Measurements from ENCODE around the gene SEC16A.

Gene SEC16A

DNA sequence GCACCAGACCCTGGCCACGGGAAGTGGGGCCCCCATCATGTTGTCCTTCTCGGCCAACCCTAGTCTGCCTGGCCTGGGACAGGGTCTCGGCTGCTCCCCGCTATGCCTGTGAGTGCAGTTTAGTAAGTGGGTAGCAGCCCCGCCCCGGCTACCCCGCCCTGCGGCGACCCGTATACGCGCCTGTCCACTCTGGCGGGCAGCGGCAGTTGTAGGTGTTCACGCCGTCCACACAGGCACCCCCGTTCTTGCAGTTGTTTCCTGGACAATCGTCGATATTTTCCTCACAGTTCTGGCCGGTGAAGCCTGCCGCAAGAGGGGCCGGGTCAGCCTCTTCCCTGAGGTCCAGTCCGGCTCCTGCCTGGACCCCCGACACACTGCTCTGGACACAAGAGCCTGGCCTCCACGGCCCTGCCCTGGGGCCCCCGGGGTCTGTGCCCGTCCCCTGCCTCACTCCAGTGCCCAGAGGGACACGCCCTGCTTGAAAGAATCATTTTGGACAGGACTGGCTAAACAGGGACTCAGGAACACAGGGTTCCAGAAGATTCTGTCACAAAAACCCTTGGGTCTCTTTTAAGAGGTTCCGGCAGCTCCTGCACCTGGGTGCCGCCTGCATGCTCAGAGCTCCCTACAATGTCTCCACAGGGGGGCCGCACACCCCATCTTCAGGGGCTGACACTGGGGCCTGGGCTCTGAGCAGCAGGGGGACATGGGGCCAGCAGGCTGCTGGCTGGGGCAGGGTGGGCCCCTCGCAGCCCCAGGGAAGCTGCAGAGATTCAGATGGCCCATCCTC is 36.6 kb upstream of the SEC16A start:
- FAIRE-seq, result no peak

DNA sequence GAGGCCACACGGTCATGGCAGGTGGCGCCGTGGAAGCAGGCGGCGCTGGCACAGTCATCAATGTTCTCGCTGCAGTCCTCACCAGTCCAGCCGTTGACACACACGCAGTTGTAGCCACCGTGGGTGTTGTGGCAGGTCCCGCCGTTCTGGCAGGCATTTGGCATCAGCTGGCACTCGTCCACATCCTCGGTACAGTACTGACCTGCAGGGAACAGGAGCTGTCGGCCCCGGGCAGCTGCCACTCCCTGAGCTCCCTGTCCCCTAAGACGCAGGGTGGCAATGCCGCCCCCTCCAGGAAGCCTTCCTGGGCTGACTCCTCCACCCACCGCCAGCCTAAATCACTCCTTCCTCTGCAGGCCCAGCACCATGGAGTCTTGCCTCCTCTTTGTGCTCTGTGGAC is 35.8 kb upstream of the SEC16A start:
- no peak for FAIRE-seq

- FAIRE-seq, result no peak
Observed at GRCh38 chr9:136517950-136518349, 35.1 kb upstream of the SEC16A start.

DNA sequence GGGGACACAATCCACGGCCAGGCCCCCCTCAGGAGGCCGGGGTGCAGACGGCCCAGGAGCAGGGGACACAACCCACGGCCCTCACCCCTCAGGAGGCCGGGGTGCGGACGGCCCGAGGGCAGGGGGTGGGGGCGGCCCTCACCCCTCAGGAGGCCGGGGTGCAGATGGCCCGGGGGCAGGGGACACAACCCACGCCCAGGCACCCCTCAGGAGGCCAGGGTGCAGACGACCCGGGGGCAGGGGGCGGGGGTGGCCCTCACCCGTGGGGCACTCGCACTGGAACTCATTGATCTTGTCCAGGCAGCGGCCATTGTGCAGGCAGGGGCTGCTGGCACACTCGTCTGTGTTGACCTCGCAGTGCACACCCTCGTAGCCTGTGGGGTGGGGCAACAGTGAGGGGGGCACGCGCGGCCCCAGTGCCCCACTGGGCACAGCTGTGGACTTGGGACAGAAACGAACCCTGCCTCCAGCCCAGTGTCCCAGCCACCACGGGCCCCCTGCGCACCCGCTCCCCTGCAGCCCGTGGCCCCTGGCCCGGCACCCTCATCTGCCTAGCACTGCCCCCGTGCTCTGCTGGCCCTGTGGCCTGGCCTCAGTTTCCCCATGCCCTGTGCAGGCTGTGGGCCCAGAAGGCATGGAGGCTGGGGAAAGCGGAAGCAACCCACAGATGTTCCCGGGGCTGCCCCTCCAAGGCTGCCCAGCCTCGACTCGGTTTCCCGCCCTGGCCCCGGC is 34.3 kb upstream of the SEC16A start:
- no peak for FAIRE-seq

- FAIRE-seq, result no peak
Observed at GRCh38 chr9:136516191-136516654, 33.4 kb upstream of the SEC16A start.

DNA sequence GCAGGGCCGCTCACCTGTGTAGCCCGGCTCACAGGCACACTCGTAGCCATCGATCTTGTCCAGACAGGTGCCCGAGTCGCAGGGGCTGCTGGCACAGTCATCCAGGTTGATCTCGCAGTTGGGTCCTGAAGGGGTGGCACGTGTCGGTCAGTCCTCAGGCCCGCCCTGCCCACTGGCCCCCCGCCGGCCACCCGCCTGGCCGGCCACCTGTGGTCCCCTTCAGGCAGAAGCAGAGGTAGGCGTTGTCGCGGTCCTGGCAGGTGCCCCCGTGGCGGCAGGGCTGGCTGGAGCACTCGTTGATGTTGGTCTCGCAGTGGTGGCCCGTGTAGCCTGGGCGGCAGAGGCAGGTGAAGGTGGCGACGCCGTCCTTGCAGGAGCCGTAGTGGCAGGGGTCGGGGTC is 32.4 kb upstream of the SEC16A start:
- FAIRE-seq, result no peak

- no peak for FAIRE-seq
Observed at GRCh38 chr9:136514022-136514714, 31.3 kb upstream of the SEC16A start.

DNA sequence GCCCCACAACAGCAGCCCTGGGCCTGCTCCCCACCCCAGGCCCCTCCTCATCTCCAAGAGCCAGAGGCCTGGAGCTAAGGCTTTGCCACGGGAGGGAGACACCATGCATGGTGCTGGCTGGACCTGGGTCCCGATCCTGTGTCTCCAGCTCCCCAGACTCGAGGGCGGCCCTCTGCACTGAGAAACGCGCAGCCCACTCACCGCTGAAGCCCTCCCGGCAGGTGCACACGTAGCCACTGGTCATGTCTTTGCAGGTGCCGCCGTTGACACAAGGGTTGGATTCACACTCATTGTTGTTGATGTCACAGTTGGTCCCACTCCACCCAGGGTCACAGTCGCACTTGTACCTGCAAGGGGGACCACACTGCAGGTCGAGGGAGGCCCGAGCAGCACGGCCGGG is 30.4 kb upstream of the SEC16A start:
- no peak for FAIRE-seq

DNA sequence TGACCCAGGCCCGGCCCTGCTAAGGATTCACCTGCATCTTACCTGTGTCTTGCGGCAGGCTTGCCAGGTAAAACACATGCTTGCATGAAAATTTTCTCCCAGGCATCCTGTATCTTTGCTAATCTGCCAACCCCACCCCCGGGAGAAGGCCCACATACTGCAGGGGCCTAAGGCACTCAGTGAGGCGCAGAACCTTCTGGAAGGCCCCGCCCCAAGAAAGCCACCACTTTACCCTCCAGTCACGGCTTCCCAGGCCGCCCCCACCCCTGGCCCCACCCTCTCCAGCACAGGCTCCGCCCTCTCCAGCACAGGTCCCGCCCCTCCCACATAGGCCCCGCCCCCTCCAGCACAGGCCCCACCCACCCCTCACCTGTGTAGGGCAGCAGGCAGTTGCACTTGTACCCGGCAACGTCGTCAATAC is 29.8 kb upstream of the SEC16A start:
- FAIRE-seq, result no peak

DNA sequence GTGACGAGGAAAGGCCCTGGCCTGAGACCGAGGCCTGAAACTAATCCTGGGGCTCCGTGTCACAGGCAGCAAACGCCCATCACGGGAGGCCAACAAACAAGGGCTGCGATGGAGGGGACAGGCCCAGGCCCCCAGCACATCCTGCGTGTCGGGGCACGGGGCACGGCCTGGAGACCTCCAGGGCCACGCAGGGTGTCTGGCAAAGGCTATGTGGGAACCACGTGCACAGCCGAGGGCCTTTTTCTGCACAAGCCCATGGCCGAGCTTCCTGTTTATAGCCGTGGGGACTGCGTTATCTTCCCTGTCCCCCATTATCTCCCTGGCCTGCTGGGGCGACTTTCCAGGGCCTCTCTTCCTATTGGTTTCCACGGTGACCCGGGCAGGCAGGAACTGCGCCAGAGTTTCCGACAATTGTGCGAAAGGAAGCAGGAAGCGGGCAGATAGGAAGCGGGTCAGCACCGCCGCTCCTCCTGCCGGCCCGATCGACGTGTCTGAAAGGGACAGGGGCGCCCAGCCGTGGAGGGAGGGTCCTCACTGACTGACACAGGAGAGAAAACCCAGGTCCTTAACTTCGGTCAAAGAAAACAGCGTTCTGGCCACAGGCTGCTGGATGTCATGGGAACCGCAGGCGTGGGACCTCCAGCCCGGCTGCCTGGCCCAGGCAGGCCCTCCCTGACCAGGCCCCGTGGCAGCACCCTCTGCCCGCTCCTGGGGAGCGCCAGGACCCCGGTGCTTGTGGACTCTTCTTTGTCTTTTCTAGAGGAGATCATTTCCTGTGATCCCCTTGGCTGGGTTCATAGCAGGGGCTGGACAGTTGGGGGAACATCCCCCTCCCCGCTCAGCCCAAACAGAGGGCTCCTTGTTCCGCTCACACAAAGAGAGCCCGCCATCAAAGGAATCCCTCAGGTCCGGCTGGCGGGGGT is 29.1 kb upstream of the SEC16A start:
- FAIRE-seq, result no peak

DNA sequence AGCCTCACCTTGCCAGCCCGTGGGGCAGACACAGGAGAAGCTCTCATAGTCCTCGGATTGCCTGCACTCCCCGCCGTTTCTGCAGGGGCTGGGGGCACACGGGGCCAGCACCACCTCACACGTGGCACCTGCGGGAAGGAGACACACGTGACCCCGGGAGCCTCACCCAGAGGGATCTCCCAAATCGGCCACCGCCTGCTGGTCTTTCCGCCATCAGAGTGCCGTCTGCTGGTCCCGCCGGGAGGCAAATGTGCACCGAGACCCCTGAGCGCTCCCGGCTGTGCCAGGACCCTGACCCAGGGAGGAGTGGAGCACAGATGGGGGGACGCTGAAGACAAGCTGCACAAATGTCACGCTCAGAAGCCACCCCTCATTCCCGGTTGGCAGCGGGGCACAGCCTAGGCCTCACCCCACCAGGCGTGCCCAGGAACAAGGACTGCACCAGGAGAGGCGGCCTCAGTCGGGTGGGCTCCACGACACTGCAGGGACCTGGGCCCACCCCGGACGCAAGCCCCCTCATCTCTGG is 28.4 kb upstream of the SEC16A start:
- FAIRE-seq, result no peak

DNA sequence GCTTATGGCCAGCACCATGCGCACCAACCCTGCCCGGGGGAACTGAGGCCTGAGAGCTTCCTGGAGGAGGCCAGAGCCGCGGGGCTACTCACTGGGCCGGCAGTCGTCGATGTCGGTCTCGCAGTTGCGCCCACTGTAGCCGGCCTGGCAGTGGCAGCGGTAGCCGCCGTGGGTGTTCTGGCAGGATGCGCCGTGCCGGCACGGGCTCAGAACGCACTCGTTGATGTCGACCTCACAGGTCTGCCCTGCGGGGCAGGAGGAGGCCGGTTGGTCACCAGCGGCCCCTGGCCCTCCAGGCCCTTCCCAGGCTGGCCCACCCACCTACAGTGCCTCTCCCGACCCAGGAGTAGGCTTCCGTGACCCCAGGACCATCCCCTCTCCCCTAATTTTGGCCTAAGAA is 27.7 kb upstream of the SEC16A start:
- FAIRE-seq, result no peak

GRCh38 chr9:136509549-136509948 is 26.7 kb upstream of the SEC16A start:
- FAIRE-seq, result no peak

- no peak for FAIRE-seq
Observed at GRCh38 chr9:136508729-136509500, 26.1 kb upstream of the SEC16A start.

DNA sequence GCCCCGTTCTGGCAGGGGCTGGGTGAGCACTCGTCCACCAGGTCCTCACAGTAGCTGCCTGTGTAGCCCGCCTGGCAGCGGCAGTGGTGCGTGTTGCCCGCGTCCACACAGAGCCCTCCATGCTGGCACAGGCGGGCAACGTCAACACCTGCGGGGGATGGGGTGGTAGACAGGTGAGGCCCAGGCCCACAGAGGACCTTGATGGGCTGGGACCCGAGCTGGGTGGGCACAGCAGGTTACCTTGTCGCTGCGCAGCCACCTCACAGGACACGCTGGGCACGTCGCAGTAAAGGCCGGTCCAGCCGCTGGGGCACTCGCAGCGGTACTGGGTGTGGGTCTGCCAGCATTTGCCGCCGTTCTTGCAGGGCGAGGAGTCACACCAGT is 25.1 kb upstream of the SEC16A start:
- no peak for FAIRE-seq

DNA sequence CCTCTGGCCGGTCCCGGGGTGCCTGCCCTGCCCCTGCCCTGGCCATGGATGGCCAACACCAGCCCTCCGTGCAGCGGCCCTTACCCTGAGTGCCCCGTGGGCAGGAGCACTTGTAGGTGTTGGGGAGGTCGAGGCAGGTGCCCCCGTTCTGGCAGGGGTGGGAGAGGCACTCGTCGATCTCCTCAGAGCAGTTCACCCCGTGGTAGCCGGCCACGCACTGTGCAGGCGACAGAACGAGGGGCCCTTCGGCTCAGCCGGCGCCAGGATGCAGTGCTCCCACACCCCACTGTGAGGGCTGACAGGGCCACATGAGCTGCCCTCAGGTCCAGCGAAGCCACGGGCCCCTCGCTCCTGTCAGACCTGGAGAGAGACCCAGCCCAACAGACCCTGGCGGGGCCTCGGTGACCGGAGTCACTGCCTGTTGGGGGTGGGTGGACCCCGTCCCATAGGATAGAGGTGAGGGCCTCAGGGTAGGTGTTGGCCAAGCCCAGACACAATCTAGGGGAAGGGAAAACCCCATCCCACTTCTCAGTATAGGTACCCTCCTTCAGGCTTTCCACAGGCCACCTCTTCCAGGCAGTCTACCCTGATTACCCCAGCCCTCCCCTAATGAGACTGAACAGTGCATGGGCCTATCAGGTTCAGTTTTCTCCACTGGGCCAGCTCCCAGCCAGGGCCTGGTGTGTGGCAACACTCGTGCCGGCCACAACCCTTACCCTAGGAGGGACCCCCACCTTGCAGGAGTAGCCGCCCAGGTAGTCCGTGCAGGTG is 24.6 kb upstream of the SEC16A start:
- no peak for FAIRE-seq

DNA sequence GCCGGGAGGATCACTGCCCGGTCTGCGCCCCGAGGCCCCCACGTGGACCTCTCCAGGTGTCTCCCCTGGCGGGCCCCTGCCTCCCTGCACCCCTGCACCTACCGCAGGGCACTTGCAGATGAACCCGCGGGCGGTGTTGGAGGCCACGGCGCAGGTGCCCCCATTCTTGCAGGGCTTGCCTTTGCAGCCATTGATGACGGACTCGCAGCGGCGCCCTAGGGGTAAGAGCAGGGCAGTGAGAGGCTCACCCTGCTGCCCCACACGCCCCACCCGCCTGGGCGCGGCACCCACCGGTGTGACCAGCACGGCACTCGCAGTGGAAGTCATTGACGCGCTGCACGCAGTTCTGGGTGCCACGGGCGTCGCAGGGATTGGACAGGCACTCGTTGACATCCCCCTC is 23.6 kb upstream of the SEC16A start:
- no peak for FAIRE-seq

DNA sequence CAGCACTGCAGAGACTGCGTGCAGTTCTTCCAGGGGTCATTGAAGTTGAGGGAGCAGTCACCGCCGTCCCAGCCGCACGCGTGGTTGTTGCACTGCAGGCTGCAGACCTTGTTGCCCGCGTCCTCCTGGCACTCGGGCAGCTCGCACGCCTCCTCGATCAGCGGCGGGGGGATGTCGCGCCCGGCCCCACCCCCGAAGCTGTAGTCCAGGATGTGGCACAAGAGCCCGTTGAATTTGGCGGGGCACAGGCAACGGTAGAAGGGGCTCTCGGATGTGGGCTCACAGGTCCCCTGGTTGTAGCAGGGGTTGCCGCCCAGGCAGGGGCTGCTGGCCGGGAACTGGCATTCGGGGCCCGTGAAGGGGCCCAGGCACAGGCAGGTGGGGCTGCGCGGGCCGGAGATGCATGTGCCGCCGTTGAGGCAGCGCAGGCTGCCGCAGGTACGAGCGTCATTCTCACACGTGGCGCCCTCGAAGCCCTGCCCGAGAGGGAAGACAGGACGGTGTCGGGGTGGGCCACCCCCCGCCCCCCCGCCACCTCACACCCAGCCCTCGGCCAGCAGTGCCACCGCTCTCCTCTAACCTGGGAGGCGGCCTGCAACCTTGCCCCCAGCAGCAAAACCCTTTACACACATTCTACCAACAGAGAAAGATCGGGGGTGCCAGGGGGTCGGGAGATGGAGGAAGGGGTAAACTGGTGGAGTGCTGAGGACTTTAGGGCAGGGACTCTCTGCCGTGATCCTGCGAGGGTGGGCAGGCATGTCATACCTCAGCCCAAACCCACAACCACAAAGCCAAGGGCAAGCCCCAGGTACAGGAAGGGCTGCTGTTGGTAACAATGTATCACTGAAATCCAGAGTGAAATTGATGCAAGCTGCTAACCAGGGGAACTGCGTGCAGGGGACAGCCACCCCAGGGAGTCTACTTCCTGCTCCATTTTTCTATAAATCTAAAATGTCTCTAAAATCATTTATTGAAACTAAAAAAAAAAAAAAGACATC is 22.9 kb upstream of the SEC16A start:
- FAIRE-seq, result no peak
